ENCODE data around the gene MTREX. TPM values are rescaled to one million over a fixed set of nuclear protein-coding genes. Genes with fewer than 3 reads are reported as not detected.

The MTREX gene
- total and polyA plus RNA-seq, 10 of the 15 experiments (the other 5 are each of a cell fraction or from before 2014, with no cell fraction given): 20.1 to 102 (median 49.0) TPM

DNA sequence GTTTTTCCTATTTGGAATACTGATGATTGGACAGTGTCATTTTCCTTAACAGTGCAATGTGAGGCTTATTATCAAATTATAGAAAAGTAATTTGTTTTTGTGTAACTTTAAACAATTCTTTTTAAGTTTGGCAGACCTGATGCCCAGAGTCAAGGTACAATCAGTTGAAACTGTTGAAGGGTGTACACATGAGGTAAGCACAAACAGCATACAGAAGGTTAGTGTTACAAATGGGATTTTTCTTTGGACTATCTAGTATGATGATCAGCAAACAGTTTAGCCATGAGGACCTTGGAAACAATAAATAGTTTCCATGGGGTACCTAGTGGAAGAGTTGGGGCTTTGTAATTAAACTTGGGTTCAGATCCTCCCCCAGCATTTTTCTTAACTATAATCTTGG, 16.2 kb downstream of the MTREX start (continued):
- TF ChIP-seq, protein P1, sequence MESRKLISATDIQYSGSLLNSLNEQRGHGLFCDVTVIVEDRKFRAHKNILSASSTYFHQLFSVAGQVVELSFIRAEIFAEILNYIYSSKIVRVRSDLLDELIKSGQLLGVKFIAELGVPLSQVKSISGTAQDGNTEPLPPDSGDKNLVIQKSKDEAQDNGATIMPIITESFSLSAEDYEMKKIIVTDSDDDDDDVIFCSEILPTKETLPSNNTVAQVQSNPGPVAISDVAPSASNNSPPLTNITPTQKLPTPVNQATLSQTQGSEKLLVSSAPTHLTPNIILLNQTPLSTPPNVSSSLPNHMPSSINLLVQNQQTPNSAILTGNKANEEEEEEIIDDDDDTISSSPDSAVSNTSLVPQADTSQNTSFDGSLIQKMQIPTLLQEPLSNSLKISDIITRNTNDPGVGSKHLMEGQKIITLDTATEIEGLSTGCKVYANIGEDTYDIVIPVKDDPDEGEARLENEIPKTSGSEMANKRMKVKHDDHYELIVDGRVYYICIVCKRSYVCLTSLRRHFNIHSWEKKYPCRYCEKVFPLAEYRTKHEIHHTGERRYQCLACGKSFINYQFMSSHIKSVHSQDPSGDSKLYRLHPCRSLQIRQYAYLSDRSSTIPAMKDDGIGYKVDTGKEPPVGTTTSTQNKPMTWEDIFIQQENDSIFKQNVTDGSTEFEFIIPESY (IDR thresholded peaks at IDR 0.05): no peak
- TF ChIP-seq JUNB (IDR thresholded peaks at IDR 0.05) (no peak), STAT1 (conservative IDR thresholded peaks at IDR 0.05) (no peak), MYC (IDR thresholded peaks at IDR 0.05; ENCODE audit: insufficient read depth, insufficient read length, insufficient replicate concordance, low read length, severe bottlenecking) (no peak)

DNA sequence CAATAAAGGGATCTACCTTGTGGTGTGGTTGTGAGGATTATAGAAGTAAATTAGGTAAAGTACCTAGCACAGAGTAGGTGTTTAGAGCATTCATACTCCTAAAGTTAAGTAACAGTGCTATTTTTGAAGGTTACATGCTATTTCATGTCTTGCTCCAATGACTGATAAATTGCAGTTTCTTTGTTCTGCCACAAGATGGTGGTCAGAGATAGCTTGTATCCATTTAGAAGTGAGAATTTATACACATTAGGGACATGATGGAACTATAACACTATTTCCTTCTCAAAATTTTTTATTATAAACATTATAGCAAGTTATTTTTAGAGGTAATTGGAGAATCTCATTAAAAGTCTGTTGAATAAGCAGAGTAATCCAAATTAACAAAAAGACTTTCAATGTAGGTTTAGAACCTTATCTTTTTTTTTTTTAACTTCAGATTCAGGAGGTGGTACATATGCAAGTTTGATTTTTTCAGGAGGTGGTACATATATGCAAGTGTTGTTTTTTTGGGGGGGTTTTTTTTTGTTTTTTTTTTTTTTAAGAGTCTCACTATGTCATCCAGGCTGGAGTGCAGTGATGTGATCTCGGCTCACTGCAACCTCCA, 17.1 kb downstream of the MTREX start:
- peak; percentile 42; the same call in 1 of the 2 replicates for TF ChIP-seq SMC3 (IDR thresholded peaks at IDR 0.05; ENCODE audit: borderline replicate concordance, low read length)
- TF ChIP-seq RAD21 (IDR thresholded peaks at IDR 0.05; ENCODE audit: insufficient read depth, low read depth, low read length): peak; percentile 79
- TF ChIP-seq, protein P2, sequence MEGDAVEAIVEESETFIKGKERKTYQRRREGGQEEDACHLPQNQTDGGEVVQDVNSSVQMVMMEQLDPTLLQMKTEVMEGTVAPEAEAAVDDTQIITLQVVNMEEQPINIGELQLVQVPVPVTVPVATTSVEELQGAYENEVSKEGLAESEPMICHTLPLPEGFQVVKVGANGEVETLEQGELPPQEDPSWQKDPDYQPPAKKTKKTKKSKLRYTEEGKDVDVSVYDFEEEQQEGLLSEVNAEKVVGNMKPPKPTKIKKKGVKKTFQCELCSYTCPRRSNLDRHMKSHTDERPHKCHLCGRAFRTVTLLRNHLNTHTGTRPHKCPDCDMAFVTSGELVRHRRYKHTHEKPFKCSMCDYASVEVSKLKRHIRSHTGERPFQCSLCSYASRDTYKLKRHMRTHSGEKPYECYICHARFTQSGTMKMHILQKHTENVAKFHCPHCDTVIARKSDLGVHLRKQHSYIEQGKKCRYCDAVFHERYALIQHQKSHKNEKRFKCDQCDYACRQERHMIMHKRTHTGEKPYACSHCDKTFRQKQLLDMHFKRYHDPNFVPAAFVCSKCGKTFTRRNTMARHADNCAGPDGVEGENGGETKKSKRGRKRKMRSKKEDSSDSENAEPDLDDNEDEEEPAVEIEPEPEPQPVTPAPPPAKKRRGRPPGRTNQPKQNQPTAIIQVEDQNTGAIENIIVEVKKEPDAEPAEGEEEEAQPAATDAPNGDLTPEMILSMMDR (IDR thresholded peaks at IDR 0.05 in 2 of 3, conservative IDR thresholded peaks at IDR 0.05 in 1 of 3; ENCODE audit: control insufficient read depth in 2 of 3, extremely low read depth in 1 of 3, insufficient read depth in 1 of 3, low read depth in 3 of 3, low read length in 3 of 3): peak; percentile 48 to 79 (median 53); a peak in 5 of 6 replicates
- TF ChIP-seq, protein P3, sequence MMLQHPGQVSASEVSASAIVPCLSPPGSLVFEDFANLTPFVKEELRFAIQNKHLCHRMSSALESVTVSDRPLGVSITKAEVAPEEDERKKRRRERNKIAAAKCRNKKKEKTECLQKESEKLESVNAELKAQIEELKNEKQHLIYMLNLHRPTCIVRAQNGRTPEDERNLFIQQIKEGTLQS (IDR thresholded peaks at IDR 0.05; ENCODE audit: borderline replicate concordance, extremely low read depth, low read depth, low read length): no peak
- no peak overlapping the region for H3K4me2 ChIP-seq (ENCODE audit: control insufficient read depth, insufficient read depth)
- H4K20me1 ChIP-seq (ENCODE audit: control insufficient read depth, insufficient read depth): no peaks in the 10 kb centered on the region
- DNase-seq (ENCODE audit: low read depth, low spot score) (no peak), ATAC-seq (peak; percentile 84), FAIRE-seq (peak; percentile 78)
- ChIA-PET POLR2A (interaction anchor here (0.6 kb wide), 1 partner anchor 440 kb away, joined by 3 read pairs; no protein-coding TSS in a partner anchor), RAD21 (ENCODE audit: unreplicated experiment) (no interaction called here), CTCF (interaction anchor here (0.8 to 1.8 kb wide), 5 partner anchors 9 to 876 kb away, joined by 3 to 6 read pairs (median 3); no protein-coding TSS in a partner anchor), SMC1A (ENCODE audit: uncharacterized antibody, unreplicated experiment) (interaction anchor here (1.0 to 1.2 kb wide), 2 partner anchors 79 to 367 kb away, joined by 5 read pairs; no protein-coding TSS in a partner anchor)
- H3K9me3 ChIP-seq (replicated peaks; ENCODE audit: control insufficient read depth, insufficient read depth, low read length): no peaks in the 10 kb centered on the region
- in situ Hi-C loops (cut with MboI): loop anchor here (25.0 kb wide), 1 partner anchor 1862 kb away; no protein-coding TSS in a partner anchor
- no peak overlapping the region for H2AFZ ChIP-seq (ENCODE audit: control insufficient read depth, low read depth, low read length)
- H3K36me3 ChIP-seq (ENCODE audit: control insufficient read depth in 2 of 2, insufficient read depth in 2 of 2, low read length in 1 of 2): peaks cover 0 to 16% of the 10 kb centered on the region in 2 experiments; a peak in 3 of 4 replicates
- peaks cover 13% of the 10 kb centered on the region for H3K79me2 ChIP-seq (ENCODE audit: control insufficient read depth, insufficient read depth, low read length)
- no peak overlapping the region for H3K9ac ChIP-seq (ENCODE audit: control insufficient read depth, insufficient read depth, low read length)
- no peak overlapping the region for H3K27ac ChIP-seq (ENCODE audit: control insufficient read depth, insufficient read depth)
- H3K27me3 ChIP-seq (replicated peaks in 1 of 2; ENCODE audit: control insufficient read depth in 2 of 2, insufficient read depth in 2 of 2, low read length in 1 of 2): no peaks in the 10 kb centered on the region
- H3K4me3 ChIP-seq: no peak overlapping the region
- H3K4me1 ChIP-seq (ENCODE audit: control insufficient read depth, insufficient read depth, low read length): no peaks in the 10 kb centered on the region
- intact Hi-C loops (cut with micrococcal nuclease; ENCODE audit: unreplicated experiment): loop anchor here (1.0 kb wide), 1 partner anchor 367 kb away; no protein-coding TSS in a partner anchor
- WGBS (ENCODE audit: insufficient coverage, insufficient replicate concordance, low lambda C conversion rate, missing lambda C conversion rate): 100% methylated on average over 1 of the region's 1 CpG
- no TSS peak for BruUV-seq (replicated peaks)
